Smooth muscle cell (in vitro differentiated cells): ENCODE results near the gene TECPR1. TPM values are rescaled to one million over a fixed set of nuclear protein-coding genes. Genes with fewer than 3 reads are reported as not detected.

Source experiments
- DNase-seq: peaks from one replicate; lab custom pipeline; 2025; ENCODE audit not compliant: unreplicated experiment; lab: John Stamatoyannopoulos, UW
- H2AFZ ChIP-seq: fragments of 200-600 bp; sonication (generic); 2 replicates; pipeline ENCODE4 v1.6.0; 2016; ENCODE audit warnings: antibody characterized with exemption, low read depth, mild to moderate bottlenecking
- H3F3A ChIP-seq: fragments of 200-600 bp; sonication (generic); 2 replicates; pipeline ENCODE4 v1.6.0; 2017; ENCODE audit warnings: antibody characterized with exemption, low read depth
- H3K27ac ChIP-seq: fragments of 200-600 bp; sonication (generic); 2 replicates; pipeline ENCODE4 v1.5.1; 2016; ENCODE audit warnings: low read depth, mild to moderate bottlenecking
- H3K27me3 ChIP-seq: fragments of 200-600 bp; sonication (generic); 2 replicates; pipeline ENCODE4 v1.6.1; 2016; ENCODE audit warnings: low read depth, mild to moderate bottlenecking
- H3K36me3 ChIP-seq: fragments of 200-600 bp; sonication (generic); 2 replicates; pipeline ENCODE4 v1.5.1; 2016; ENCODE audit warnings: low read depth
- H3K4me1 ChIP-seq: fragments of 200-600 bp; sonication (generic); 2 replicates; pipeline ENCODE4 v1.5.1; 2016; ENCODE audit warnings: low read depth
- H3K4me2 ChIP-seq: fragments of 200-600 bp; sonication (generic); 2 replicates; pipeline ENCODE4 v1.6.0; 2016; ENCODE audit warnings: mild to moderate bottlenecking
- H3K4me3 ChIP-seq: fragments of 200-600 bp; sonication (generic); 2 replicates; pipeline ENCODE4 v1.5.1; 2016; ENCODE audit warnings: mild to moderate bottlenecking
- H3K79me2 ChIP-seq: fragments of 200-600 bp; sonication (generic); 2 replicates; pipeline ENCODE4 v1.6.0; 2016; ENCODE audit warnings: low read depth, mild to moderate bottlenecking
- H3K9ac ChIP-seq: fragments of 200-600 bp; sonication (generic); 2 replicates; pipeline ENCODE4 v1.6.0; 2016; ENCODE audit warnings: low read depth
- H3K9me3 ChIP-seq: fragments of 200-600 bp; sonication (generic); replicated peaks from 2 replicates; pipeline ENCODE4 v1.5.1; 2016; ENCODE audit warnings: low read depth
- H4K20me1 ChIP-seq: fragments of 200-600 bp; sonication (generic); 2 replicates; pipeline ENCODE4 v1.6.0; 2016; ENCODE audit warnings: low read depth
- CTCF ChIP-seq: fragments of 200-600 bp; sonication (generic); IDR thresholded peaks from 2 replicates; pipeline ENCODE4 v1.5.1; 2017; ENCODE audit warnings: borderline replicate concordance, mild to moderate bottlenecking, antibody characterized with exemption; ENCODE audit not compliant: insufficient read depth, poor library complexity, severe bottlenecking
- WGBS: methylation state at CpG from one replicate; pipeline ENCODE4 v1.1.7; 2016; ENCODE audit warnings: low lambda C conversion rate; 5-methylcytosine and 5-hydroxymethylcytosine counted together
- polyA plus RNA-seq: library from polyadenylated mRNA; unstranded; fragments of >200 nt; fragmentation: Nextera tagmentation; extraction: Ambion mirVana; gene quantifications from 2 replicates; pipeline ENCODE4 v1.2.1, GENCODE V29; 2016
- total RNA-seq: library from RNA; depleted of rRNA; stranded (reverse); fragments of >200 nt; gene quantifications from 2 replicates; pipeline ENCODE4 v1.2.3, GENCODE V29; 2014

Gene TECPR1
- total and polyA plus RNA-seq, 2 experiments from 2014 or later = 8.9 to 33.1 TPM

GRCh38 chr7:98170966-98171365, 81.1 kb downstream of the TECPR1 start:
- no peak overlapping the region for H2AFZ ChIP-seq
- no peaks in the 10 kb centered on the region for H3K79me2 ChIP-seq
- WGBS = 97% methylated on average over 8 of the region's 8 CpGs
- H3K9me3 ChIP-seq = no peaks in the 10 kb centered on the region
- H3K4me1 ChIP-seq = no peaks in the 10 kb centered on the region
- DNase-seq = no peak
- H3K4me2 ChIP-seq = no peak overlapping the region
- no peak overlapping the region for H3K27ac ChIP-seq
- no peak overlapping the region for H3K9ac ChIP-seq
- H3K36me3 ChIP-seq = no peaks in the 10 kb centered on the region
- no peaks in the 10 kb centered on the region for H3F3A ChIP-seq
- H3K4me3 ChIP-seq = no peak overlapping the region
- H4K20me1 ChIP-seq = peaks cover 13% of the 10 kb centered on the region
- no peak for TF ChIP-seq CTCF
- no peaks in the 10 kb centered on the region for H3K27me3 ChIP-seq

GRCh38 chr7:98168904-98169621, 83.0 kb downstream of the TECPR1 start:
- H3K4me1 ChIP-seq = no peaks in the 10 kb centered on the region
- no peaks in the 10 kb centered on the region for H3K79me2 ChIP-seq
- no peak overlapping the region for H3K4me2 ChIP-seq
- no peak overlapping the region for H3K27ac ChIP-seq
- no peaks in the 10 kb centered on the region for H3K27me3 ChIP-seq
- H3K36me3 ChIP-seq = no peaks in the 10 kb centered on the region
- H3K4me3 ChIP-seq = no peak overlapping the region
- H4K20me1 ChIP-seq = peaks cover 22% of the 10 kb centered on the region
- H3F3A ChIP-seq = no peaks in the 10 kb centered on the region
- no peak for TF ChIP-seq CTCF
- 91% methylated on average over 5 of the region's 5 CpGs for WGBS
- DNase-seq = no peak
- no peaks in the 10 kb centered on the region for H3K9me3 ChIP-seq
- no peak overlapping the region for H3K9ac ChIP-seq
- no peak overlapping the region for H2AFZ ChIP-seq

- Histone ChIP-seq H3K79me2 (no peaks in the 10 kb centered on the region), H3K4me1 (no peaks in the 10 kb centered on the region), H4K20me1 (peaks cover 22% of the 10 kb centered on the region), H3K9ac (no peak overlapping the region), H2AFZ (no peak overlapping the region), H3K4me2 (no peak overlapping the region), H3K9me3 (no peaks in the 10 kb centered on the region), H3K36me3 (no peaks in the 10 kb centered on the region), H3F3A (no peaks in the 10 kb centered on the region), H3K27me3 (no peaks in the 10 kb centered on the region), H3K4me3 (no peak overlapping the region), H3K27ac (no peak overlapping the region)
- peak; percentile 85 for TF ChIP-seq CTCF
- 66% methylated on average over 17 of the region's 17 CpGs for WGBS
- no peak for DNase-seq
These were observed 83.7 kb downstream of the TECPR1 start for GRCh38 chr7:98168181-98168903.
